Endothelial cell of umbilical vein (primary cell): ENCODE results near the gene CTDSPL.

Experiments used
- POLR2A ChIP-seq: IDR thresholded peaks from 2 replicates; pipeline ENCODE4 v1.6.1; 2012; ENCODE audit warnings: low read depth, mild to moderate bottlenecking, control low read depth, low read length
- POLR2AphosphoS5 ChIP-seq: IDR thresholded peaks from 2 replicates; pipeline ENCODE4 v1.6.1; 2012; ENCODE audit warnings: low read depth, mild to moderate bottlenecking, control low read depth, low read length, moderate library complexity; ENCODE audit not compliant: insufficient read depth

- no peak for TF ChIP-seq POLR2A
- no peak for TF ChIP-seq POLR2AphosphoS5
Observed at GRCh38 chr3:37890522-37890921, 28.8 kb downstream of the CTDSPL start.
